H9 (cell line): ENCODE data around the gene APBB2. TPM values are rescaled to one million over a fixed set of nuclear protein-coding genes. Genes with fewer than 3 reads are reported as not detected.

Experiments used
- DNase-seq: peaks from one replicate; pipeline ENCODE4 v3.0.0-alpha.2; 2017
- H2AFZ ChIP-seq: one replicate; pipeline ENCODE4 v1.6.1; 2013; ENCODE audit warnings: mild to moderate bottlenecking, low read length, control low read depth, moderate library complexity
- H2AK5ac ChIP-seq: 2 replicates; pipeline ENCODE4 v1.6.1; 2013; ENCODE audit warnings: low read length, control low read depth, mixed read lengths; ENCODE audit not compliant: insufficient read length
- H2BK120ac ChIP-seq: one replicate; pipeline ENCODE4 v1.6.1; 2013; ENCODE audit warnings: low read depth, mild to moderate bottlenecking, low read length, control low read depth, inconsistent platforms; ENCODE audit not compliant: poor library complexity, severe bottlenecking
- H2BK12ac ChIP-seq: 2 replicates; pipeline ENCODE4 v1.6.1; 2013; ENCODE audit warnings: low read length, control low read depth, mixed read lengths, low read depth; ENCODE audit not compliant: insufficient read length
- H2BK15ac ChIP-seq: 2 replicates; pipeline ENCODE4 v1.6.1; 2013; ENCODE audit warnings: low read depth, low read length, control low read depth
- H2BK20ac ChIP-seq: one replicate; pipeline ENCODE4 v1.6.1; 2013; ENCODE audit warnings: low read depth, mild to moderate bottlenecking, low read length, control low read depth, inconsistent platforms; ENCODE audit not compliant: poor library complexity, severe bottlenecking
- H2BK5ac ChIP-seq: 2 replicates; pipeline ENCODE4 v1.6.1; 2013; ENCODE audit warnings: low read length, control low read depth, mixed read lengths; ENCODE audit not compliant: insufficient read length
- H3K14ac ChIP-seq: 2 replicates; pipeline ENCODE4 v1.6.1; 2013; ENCODE audit warnings: low read length, control low read depth; ENCODE audit not compliant: insufficient read depth
- H3K18ac ChIP-seq: 2 replicates; pipeline ENCODE4 v1.6.1; 2013; ENCODE audit warnings: low read depth, mild to moderate bottlenecking, mixed read lengths, low read length, control low read depth; ENCODE audit not compliant: insufficient read length
- H3K23ac ChIP-seq: 2 replicates; pipeline ENCODE4 v1.6.1; 2013; ENCODE audit warnings: low read length, control low read depth, mixed read lengths, low read depth; ENCODE audit not compliant: insufficient read length
- H3K23me2 ChIP-seq: 2 replicates; pipeline ENCODE4 v1.6.1; 2013; ENCODE audit warnings: low read depth, mild to moderate bottlenecking, mixed read lengths, low read length, control low read depth; ENCODE audit not compliant: insufficient read length, poor library complexity, severe bottlenecking
- H3K27ac ChIP-seq: 2 replicates; pipeline ENCODE4 v1.5.1; 2013; ENCODE audit warnings: low read length, control low read depth, mixed read lengths, low read depth; ENCODE audit not compliant: insufficient read length
- H3K27me3 ChIP-seq: 2 replicates; pipeline ENCODE4 v1.6.1; 2013; ENCODE audit warnings: low read length, control low read depth, inconsistent platforms; ENCODE audit not compliant: insufficient read depth
- H3K4ac ChIP-seq: 2 replicates; pipeline ENCODE4 v1.6.1; 2013; ENCODE audit warnings: low read depth, mild to moderate bottlenecking, control low read depth, inconsistent platforms, low read length, moderate library complexity
- H3K4me1 ChIP-seq: 2 replicates; pipeline ENCODE4 v1.6.1; 2013; ENCODE audit warnings: low read length, control low read depth, inconsistent platforms; ENCODE audit not compliant: insufficient read depth
- H3K4me2 ChIP-seq: 2 replicates; pipeline ENCODE4 v1.6.1; 2013; ENCODE audit warnings: low read length, control low read depth, mixed read lengths; ENCODE audit not compliant: insufficient read length, insufficient read depth
- H3K56ac ChIP-seq: 2 replicates; pipeline ENCODE4 v1.6.1; 2013; ENCODE audit warnings: low read depth, mild to moderate bottlenecking, mixed read lengths, low read length, control low read depth; ENCODE audit not compliant: insufficient read length
- H3K79me1 ChIP-seq: 2 replicates; pipeline ENCODE4 v1.6.1; 2013; ENCODE audit warnings: low read depth, mild to moderate bottlenecking, moderate library complexity, low read length, control low read depth, inconsistent platforms; ENCODE audit not compliant: insufficient read depth, poor library complexity, severe bottlenecking
- H3K79me2 ChIP-seq: 2 replicates; pipeline ENCODE4 v1.6.1; 2013; ENCODE audit warnings: low read length, control low read depth, inconsistent platforms; ENCODE audit not compliant: insufficient read depth
- H3K9ac ChIP-seq: 2 replicates; pipeline ENCODE4 v1.6.1; 2013; ENCODE audit warnings: low read length, control low read depth, mixed read lengths; ENCODE audit not compliant: insufficient read length; ENCODE audit errors: extremely low read depth
- H3K9me3 ChIP-seq: one replicate; pipeline ENCODE4 v1.6.1; 2013; ENCODE audit warnings: low read depth, low read length, inconsistent platforms; ENCODE audit not compliant: control insufficient read depth
- H3T11ph ChIP-seq: one replicate; pipeline ENCODE4 v1.6.1; 2013; ENCODE audit warnings: mild to moderate bottlenecking, low read length, control low read depth, inconsistent platforms
- H4K20me1 ChIP-seq: one replicate; pipeline ENCODE4 v1.6.1; 2013; ENCODE audit not compliant: control insufficient read depth, insufficient read length, insufficient read depth
- H4K5ac ChIP-seq: 2 replicates; pipeline ENCODE4 v1.6.1; 2013; ENCODE audit warnings: low read depth, mild to moderate bottlenecking, mixed read lengths, low read length, control low read depth; ENCODE audit not compliant: insufficient read length
- H4K8ac ChIP-seq: replicated peaks from 2 replicates; pipeline ENCODE4 v1.6.1; 2013; ENCODE audit warnings: low read length, control low read depth, mixed read lengths, low read depth; ENCODE audit not compliant: insufficient read length
- H4K91ac ChIP-seq: 2 replicates; pipeline ENCODE4 v1.6.1; 2013; ENCODE audit warnings: low read depth, mild to moderate bottlenecking, moderate library complexity, mixed read lengths, low read length, control low read depth; ENCODE audit not compliant: insufficient read length
- H3K27ac Mint-ChIP-seq, 3 experiments: 2 replicates in 2 of 3; 3 replicates in 1 of 3; pipeline ENCODE4 v1.8.0; 2020 to 2021; ENCODE audit warnings: mixed read lengths in 3 of 3, mild to moderate bottlenecking in 1 of 3, moderate library complexity in 1 of 3
- H3K27me3 Mint-ChIP-seq: 2 replicates; pipeline ENCODE4 v1.8.0; 2021; ENCODE audit warnings: low read depth, mild to moderate bottlenecking, moderate library complexity, mixed read lengths
- H3K36me3 Mint-ChIP-seq, 3 experiments: 2 replicates in 2 of 3; 3 replicates in 1 of 3; pipeline ENCODE4 v1.8.0; 2020 to 2021; ENCODE audit warnings: low read depth in 3 of 3, mixed read lengths in 3 of 3; ENCODE audit not compliant: insufficient read depth in 1 of 3
- H3K4me1 Mint-ChIP-seq, 2 experiments: 2 replicates each; pipeline ENCODE4 v1.8.0; 2020; ENCODE audit warnings: mixed read lengths in 2 of 2
- H3K4me3 Mint-ChIP-seq, 2 experiments: 2 replicates in 1 of 2; 3 replicates in 1 of 2; pipeline ENCODE4 v1.8.0; 2020 to 2021; ENCODE audit warnings: mild to moderate bottlenecking in 2 of 2, mixed read lengths in 2 of 2, moderate library complexity in 1 of 2
- H3K9me3 Mint-ChIP-seq, 2 experiments: 2 replicates in 1 of 2; 3 replicates in 1 of 2; pipeline ENCODE4 v1.8.0; 2020; ENCODE audit warnings: mild to moderate bottlenecking in 2 of 2, mixed read lengths in 2 of 2, moderate library complexity in 1 of 2
- total RNA-seq: library from RNA; stranded (reverse); gene quantifications from 2 replicates; pipeline ENCODE4 v1.2.1, GENCODE V29; 2021
- TF ChIP-seq, protein P1 (sequence below): fragments of 200-600 bp; sonication (generic); conservative IDR thresholded peaks from 3 replicates; pipeline ENCODE4 v1.8.0; 2021; ENCODE audit warnings: antibody characterized with exemption, mild to moderate bottlenecking

The APBB2 gene
- total RNA-seq, 1 experiment from 2014 or later: 39.6 TPM

DNA sequence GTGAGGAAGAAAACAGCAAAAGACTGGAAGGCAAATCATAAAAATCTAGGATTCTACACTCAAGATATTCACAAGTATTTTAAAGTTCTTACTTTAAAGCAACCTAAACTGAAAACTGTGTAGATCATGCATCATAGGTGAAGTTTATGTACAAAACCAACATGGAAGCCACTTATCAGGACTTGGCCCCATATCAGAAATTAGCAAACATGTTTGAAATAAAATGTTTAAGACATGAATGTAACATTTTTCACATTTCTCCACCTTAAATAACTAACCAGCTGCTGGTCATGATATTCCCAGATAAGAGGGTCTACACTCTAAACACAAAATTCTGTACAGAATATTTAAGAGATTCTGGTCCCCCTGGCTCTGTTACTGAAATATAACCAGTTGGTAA is 38.5 kb downstream of the APBB2 start:
- no peak overlapping the region for H3K4ac ChIP-seq
- H3K4me1 ChIP-seq: peaks cover 9% of the 10 kb centered on the region
- no peak overlapping the region for H3K14ac ChIP-seq
- H4K20me1 ChIP-seq: no peaks in the 10 kb centered on the region
- H3K56ac ChIP-seq: no peak overlapping the region
- H3K23me2 ChIP-seq: no peaks in the 10 kb centered on the region
- H2BK15ac ChIP-seq: no peak overlapping the region
- no peak overlapping the region for H4K91ac ChIP-seq
- no peak overlapping the region for H3K27ac ChIP-seq
- no peak for DNase-seq
- no peaks in the 10 kb centered on the region for H3K27me3 ChIP-seq
- no peaks in the 10 kb centered on the region for H3K79me2 ChIP-seq
- Mint-ChIP-seq H3K4me3 (no peak overlapping the region), H3K36me3 (no peaks in the 10 kb centered on the region; a peak in 1 of 7 replicates), H3K27ac (no peak overlapping the region; a peak in 1 of 7 replicates), H3K27me3 (no peaks in the 10 kb centered on the region), H3K9me3 (no peaks in the 10 kb centered on the region), H3K4me1 (peaks cover 27 to 31% of the 10 kb centered on the region in 2 experiments)
- no peak overlapping the region for H2AK5ac ChIP-seq
- no peaks in the 10 kb centered on the region for H3K79me1 ChIP-seq
- no peaks in the 10 kb centered on the region for H3K9me3 ChIP-seq
- no peak overlapping the region for H3K18ac ChIP-seq
- no peak overlapping the region for H2BK20ac ChIP-seq
- TF ChIP-seq, protein P1, sequence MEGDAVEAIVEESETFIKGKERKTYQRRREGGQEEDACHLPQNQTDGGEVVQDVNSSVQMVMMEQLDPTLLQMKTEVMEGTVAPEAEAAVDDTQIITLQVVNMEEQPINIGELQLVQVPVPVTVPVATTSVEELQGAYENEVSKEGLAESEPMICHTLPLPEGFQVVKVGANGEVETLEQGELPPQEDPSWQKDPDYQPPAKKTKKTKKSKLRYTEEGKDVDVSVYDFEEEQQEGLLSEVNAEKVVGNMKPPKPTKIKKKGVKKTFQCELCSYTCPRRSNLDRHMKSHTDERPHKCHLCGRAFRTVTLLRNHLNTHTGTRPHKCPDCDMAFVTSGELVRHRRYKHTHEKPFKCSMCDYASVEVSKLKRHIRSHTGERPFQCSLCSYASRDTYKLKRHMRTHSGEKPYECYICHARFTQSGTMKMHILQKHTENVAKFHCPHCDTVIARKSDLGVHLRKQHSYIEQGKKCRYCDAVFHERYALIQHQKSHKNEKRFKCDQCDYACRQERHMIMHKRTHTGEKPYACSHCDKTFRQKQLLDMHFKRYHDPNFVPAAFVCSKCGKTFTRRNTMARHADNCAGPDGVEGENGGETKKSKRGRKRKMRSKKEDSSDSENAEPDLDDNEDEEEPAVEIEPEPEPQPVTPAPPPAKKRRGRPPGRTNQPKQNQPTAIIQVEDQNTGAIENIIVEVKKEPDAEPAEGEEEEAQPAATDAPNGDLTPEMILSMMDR: no peak
- H2BK120ac ChIP-seq: no peak overlapping the region
- H3T11ph ChIP-seq: no peak overlapping the region
- no peak overlapping the region for H2BK12ac ChIP-seq
- H2AFZ ChIP-seq: no peak overlapping the region
- H3K9ac ChIP-seq: no peak overlapping the region
- no peak overlapping the region for H3K23ac ChIP-seq
- no peak overlapping the region for H3K4me2 ChIP-seq
- no peak overlapping the region for H2BK5ac ChIP-seq
- no peak overlapping the region for H4K5ac ChIP-seq
- no peak overlapping the region for H4K8ac ChIP-seq
